ENCODE data around the gene NOTCH3.
A peak's percentile ranks its signal among the peaks of the same experiment; 100 is the strongest.

Gene NOTCH3

DNA sequence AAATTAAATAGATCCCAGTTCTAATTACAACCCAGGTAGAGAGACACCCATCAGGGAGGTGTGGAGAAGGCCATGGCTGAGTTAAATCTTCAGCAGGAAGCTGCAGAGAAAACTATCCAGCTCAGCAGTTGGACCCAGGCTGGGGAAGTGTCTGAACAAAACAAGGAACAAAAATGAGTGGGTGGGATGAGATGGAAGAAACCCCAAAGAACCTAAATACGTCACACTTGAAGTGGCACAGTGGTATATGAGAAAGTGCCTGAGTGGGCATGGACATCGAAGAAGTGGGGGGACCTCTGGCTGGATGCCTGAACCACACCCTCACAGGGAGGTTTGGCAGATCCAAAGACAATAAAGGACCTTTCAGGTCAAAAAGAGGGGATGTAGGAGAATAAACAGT is 35.0 kb upstream of the NOTCH3 start:
- DNase-seq: no peak

DNA sequence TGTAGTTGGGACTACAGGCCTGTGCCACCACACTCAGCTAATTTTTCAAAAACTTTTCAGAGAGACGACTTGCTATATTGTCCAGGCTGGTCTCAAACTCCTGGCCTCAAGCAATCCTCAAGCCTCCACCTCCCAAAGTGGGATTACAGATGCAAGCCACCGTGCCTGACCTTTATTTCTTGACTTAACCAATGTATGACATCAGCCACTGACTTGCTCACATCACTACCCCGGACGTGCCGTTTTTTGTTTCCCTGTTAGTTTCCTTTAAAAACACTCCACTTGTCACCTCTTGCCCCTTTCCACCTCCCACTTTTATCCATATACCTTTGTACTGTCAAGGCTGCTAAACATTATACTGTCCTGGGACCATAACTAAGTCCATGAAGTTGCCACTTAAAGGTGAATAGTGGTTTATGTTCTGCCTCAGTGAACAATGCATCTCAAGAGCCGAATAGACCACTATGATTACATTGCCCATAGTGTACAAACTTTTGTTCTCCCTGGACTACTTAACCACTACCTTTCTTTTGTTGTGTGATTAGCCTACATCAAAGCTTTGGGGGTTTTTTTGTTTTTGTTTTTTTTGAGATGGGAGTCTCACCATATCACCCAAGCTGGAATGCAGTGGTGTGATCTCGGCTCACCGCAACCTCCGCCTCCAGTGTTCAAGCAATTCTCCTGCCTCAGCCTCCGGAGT is 33.8 kb upstream of the NOTCH3 start:
- DNase-seq: no peak

DNA sequence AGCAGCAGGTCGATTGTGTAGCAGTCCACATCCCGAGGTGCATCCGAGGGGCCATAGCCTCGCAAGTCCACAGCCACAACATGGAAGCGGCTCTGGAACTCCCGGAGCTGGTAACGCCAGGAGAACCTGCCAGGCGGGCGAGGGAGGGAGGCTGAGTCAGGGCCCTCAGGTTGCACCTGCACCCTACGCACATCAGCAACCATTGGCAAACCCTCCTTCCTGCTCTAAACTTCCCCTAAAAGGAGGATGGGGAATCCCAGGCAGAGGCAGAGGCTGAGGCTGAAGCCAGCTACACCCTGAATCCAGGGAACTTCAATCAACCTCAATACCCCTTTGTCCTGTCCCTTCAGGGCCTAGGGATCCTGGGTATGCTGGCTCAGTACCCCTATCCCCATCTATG is 30.5 kb upstream of the NOTCH3 start:
- no peak for DNase-seq

DNA sequence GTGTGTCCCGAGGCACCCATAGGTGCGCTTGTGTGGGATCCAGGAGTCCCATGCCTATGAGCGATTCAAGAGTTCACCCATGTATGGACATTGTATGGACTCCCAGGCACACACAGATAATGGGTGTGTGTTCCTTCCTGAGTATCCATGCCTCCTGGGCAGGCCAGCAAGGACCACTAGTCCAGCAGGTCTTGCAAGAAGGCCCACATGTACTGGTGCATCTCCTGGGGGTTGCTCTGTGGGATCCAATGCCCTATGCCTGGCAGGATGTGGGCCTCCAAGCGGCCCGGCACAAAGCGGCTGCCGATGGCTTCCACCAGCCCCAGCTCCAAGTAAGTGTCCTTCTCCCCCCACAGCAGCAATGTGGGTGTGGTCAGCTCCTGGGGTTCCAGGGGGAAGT is 26.5 kb upstream of the NOTCH3 start:
- DNase-seq: no peak

DNA sequence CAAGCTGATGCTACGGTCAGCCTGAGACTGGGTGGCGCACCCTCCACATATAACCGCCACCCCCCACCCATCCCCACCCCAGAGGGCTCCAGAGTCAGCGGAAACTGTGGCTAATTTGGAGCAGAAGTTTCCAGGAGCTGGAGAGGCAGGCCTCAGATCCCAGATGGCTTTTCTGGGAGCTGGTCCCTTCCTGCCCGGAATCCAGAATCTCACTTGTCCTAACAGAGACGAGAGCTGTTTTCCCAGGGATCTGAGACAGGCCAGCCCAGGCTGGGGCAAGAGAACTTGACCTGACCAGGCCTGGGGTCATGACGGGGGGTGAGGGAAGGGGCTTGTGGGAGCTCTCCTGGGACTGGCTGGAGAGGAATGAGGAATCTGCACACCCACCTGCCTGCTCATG is 25.0 kb upstream of the NOTCH3 start:
- no peak for DNase-seq

DNA sequence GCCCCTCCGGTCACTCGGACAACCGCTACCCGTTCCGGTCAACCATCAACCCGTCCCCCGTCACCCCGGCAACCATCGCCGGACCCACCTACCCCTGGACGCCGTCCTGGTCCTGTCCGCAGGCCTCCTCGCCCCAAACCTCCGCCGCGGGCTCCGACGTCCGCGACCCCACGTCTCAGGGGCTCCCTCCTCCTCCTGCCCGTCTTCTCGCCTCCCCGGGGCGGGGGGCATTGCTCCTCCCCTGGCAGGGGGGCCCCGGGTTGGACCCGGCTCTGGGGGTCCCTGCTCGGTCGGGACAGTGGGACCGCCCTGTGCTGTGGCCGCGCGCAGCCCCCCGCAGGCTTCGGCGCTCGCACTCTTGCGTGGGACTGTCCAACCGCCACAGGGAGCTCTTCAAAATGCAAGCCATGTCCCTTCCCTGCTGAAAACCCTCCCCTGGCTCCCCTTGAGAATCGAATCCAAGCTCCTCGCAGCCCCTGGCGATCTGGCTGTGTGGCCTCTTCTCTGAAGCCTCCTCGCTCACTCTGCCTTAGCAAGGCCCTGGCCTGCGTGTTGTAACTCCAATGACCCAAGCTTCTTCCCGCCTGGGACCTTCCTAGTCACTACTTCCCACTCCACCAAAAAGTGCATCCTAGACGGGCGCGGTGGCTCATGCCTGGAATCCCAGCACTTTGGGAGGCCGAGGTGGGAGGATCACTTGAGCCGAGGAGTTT is 23.0 kb upstream of the NOTCH3 start:
- no peak for DNase-seq

DNA sequence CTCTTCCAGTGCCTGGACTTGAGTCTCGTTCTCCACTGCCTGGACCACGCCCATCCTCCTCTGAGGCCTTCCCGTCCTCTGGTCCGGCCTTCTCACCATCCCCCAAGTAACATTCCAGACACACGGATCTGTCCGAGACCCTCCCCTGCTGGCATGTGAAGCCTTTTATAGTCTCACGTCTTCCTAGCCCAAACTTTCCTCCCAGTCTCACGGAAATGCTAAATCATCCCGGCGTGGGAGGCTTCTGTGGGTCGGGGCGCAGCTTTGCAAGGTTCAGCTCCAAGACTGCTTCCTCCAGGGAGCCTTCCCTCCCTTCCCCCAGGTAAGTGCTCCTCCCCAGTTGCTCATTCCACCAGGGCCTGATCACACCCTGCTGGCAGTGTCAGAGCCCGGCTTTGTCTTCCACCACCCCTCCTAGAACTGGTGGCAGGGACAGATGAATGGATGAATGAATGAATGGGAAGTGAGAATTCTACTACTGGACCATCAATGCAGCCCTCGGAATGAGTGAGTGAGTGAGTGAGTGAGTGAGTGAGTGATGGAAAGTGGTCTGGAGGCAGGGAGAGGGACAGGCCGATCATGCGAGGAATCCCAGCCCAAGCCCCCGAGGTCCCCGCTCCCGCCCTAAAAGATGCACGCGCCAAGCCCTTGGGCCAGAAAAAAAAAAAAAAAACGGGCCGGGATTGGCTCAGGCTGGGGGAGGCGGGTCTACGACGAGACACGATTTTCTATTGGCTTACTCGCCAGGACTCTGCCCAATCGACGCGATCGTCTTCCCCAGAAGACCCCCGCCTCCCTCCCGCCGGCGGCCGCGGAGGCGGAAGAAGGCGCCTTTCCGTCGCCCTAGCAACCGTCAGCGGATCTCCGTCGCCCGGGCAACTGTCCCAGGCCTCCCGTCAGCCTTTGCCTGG is 22.2 kb upstream of the NOTCH3 start:
- peak; percentile 78 to 83 for DNase-seq

DNA sequence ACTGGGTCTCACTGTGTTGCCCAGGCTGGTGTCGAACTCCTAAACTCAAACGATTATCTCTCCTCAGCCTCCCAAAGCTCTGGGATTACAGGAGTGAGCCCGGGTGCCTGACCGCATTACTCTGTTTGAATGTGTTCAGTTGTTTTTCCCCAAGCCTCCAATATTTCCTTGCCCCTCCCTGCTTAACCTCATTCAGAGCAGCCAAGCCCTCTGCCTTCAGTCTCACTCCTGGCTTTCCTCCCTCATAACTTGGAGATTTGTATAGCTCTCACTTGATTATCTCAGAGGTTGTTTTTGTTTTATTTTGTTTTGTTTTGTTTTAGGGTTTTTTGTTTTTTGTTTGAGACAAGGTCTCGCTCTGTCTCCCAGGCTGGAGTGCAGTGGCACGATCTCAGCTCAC is 20.0 kb upstream of the NOTCH3 start:
- no peak for DNase-seq

DNA sequence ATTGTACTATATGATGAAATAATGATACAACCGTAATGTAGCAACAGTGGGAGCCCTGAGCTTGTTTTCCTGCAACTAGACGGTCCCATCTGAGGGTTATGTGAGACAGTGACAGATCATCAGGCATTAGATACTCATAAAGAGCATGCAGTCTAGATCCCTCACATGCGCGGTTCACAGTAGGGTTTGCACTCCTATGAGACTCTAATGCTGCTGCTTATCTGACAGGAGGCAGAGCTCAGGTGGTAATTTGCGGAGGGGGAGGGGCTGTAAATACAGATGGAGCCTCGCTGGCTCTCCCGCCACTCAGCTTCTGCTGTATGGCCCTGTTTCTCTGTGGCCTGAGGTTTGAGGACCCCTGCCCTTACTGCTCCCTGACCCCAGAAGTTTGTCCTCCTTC is 17.7 kb upstream of the NOTCH3 start:
- DNase-seq: no peak

DNA sequence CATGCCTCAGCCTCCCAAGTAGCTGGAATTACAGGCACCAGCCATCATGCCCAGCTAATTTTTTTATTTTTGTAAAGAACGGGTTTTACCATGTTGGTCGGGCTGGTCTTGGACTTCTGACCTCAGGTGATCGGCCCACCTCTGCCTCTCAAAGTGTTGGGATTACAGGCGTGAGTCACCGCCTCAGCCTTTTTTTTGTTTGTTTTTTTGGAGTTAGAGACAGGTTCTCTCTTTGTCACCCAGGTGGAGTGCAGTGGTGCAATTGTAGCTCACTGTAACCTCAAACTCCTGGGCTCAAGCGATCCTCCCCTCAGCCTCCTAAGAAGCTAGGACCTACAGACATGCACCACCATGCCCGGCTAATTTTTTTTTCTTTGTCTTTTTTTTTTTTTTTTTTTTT is 15.6 kb upstream of the NOTCH3 start:
- no peak for DNase-seq

DNA sequence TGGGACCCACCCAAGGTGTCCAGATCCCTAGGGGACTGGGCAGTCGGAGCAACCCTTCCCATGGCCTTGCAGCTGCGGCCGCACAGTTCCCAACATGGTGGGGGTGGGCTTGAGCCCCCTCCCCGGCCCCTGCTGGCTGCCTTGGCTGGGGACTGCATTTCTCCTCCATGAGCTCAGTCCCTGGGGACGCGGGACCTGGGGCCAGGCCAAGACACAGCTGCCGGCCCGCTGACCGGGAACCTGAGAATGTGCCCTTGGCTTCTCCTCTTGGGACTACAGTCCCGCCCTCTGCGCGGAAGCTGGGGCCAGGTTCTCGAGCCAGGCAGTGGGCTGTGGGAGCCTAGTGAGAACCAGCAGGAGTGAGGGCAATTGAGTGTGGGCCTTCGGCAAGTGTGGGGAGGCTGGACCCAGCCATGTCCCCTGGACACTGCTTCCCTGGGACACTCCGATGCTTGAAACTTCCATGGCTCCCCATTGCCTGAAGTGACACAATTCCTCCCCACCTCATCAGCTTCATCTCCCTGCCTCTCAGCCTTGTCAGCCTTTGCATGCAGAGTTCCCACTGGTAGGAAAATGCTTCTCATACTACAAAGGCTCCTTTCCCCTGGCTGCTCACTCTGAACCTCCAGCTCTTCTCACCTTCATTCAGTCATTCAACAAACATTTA is 13.1 kb upstream of the NOTCH3 start:
- no peak for DNase-seq

DNA sequence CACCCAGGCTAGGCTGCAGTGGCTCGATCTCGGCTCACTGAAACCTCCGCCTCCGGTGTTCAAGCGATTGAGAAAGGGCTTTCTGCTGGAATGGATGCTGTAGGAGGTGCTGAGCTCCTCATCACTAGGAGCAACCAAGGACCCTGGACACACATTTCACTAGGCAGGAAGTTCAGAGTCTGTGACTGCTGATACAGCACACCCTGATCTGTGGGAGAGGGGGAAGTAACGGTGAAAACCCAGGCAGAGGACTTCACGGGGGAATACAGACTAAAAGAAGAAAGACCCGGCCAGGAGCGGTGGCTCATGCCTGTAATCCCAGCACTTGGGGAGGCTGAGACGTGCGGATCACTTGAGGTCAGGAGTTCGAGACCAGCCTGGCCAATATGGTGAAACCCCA is 11.9 kb upstream of the NOTCH3 start:
- no peak for DNase-seq

DNA sequence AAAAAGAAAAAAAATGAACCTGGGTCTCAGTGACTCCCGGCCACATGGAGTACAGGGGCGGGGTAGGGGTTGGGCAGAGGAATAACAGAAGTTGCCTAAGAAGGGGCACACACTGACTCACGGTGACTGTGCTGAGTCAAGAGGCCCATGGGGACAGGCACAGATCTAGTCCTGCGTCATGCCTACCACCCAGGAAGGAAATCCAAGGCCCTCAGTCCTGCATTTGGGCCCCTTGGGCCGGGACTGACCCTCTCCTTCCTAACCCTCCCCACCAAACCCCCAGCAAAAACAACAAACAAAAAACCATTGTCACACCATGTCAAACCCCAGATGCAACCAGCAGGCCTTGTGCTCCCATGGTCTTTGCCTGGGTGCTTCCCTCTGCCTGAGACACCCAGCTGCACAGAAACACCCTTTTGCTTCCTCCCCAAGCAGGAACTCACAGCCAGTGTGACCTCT is 9.6 kb upstream of the NOTCH3 start:
- DNase-seq: no peak

DNA sequence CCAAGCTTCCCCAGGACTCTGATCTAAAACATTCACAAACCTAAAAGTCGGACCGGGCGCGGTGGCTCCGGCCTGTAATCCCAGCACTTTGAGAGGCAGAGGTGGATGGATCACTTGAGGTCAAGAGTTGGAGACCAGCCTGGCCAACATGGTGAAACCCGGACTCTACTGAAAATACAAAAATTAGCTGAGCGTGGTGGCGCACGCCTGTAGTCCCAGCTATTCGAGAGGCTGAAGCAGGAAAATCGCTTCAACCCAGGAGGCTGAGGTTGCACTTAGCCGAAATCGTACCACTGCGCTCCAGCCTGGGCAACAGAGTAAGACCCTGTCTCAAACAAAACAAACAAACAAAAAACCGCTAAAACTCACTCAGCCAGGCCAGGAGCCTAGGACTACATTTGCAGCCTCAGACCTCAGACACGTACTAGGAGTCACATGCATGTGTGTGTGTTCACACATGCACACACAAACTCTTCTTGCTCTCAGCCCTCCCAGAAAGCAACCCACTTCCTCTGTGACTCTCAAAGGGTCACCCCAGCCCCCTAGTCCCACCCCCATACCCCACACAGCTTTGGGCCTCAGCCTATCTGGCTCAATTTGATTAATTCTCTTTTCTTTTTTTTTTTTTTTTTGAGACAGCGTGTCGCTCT is 704 bp upstream of the NOTCH3 start:
- DNase-seq: no peak

DNA sequence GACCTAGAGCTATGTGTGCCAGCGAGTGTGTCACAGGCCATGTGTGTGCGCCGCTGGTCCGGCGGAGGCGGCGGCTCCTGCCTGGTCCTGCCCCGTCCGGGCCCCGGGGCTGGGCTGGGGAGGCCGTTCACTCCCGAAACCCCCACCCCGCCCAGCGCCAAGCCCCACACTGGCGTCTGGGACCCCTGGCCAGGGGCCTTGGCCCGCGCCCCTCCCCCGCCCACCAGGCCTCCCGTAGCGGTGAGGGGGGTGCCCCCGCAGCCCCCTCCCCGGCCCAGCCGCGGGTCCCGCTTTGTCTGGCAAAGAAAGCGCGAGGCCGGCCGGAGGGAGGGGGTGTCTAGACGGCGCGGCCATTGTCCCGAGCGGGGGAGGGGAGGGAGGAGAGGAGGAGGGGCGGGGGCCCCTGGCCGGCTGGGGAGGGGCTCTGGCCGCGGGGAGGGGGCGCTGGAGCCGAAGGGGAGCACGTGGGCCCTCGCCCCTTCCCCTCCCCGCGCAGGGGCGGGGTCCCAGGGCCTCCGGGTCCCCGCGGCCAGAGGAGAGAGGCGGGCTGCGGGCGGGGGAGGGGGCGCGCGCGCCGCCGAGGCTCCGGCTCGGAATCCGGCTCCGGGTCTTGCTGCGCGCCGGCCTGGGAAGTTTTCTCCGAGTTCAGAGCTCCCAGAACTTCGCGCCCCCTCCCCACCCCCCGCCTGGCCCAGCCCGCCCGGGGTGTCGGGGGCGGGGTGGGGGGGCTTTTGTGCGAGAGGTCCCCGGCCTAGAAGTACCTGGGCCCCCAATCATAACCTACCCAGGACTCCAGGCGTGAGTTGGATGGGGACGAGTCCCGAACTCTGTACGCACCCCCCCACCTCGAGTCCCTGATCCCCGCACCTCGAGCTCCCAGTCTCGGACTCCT is 888 bp downstream of the NOTCH3 start:
- DNase-seq: no peak

DNA sequence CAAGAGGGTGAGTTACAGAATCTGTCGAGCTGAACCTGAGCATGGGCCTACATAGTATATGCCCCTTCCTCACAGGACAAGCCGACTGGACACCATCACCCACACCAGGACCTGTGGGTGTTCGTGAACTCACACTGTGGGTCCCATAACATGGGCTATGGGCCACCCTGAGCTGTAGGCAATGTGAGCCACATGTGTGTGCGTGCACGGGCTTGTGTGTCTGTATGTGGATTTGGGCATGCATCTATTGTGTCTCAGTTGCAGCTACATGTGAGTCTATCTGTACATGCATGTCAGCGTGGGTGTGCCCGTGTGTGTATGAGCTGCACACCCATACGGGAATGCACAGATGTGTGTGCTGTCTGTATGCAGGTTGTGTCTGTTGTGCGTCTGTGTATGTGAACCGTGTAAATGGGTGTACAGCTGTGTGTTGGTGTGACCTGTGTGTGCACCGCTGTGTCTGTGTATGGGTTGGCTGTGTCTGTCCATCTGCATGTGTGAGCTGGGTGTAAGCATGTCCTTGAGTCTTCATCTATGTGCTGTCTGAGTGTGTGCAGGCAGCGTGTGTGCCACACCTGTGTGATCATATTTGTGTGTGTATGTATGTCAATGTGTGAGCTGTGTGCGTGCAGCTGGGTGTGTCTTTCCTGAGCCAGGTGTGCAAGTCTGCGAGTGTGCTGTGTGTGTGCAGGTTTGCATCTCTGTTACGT is 1.7 kb downstream of the NOTCH3 start:
- no peak for DNase-seq

DNA sequence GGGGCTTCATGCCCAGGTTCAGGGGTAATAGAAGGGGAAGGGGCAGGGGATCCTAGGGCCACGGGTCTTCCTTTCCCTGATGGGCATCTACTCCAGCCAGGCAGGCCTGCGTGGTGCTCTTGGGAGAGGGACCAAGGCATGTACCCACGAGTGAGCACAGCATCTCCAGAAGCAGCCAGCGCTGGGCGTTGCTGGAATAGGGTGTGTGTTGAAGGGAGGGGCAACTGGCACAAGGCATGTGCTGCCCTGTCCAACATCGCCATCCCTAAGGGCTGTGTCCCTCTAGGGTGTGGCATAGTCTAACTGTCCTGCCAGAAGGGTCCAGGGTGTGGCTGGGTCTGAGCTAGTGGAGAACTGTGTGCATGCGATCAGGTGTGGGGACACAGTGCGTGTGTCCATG is 2.9 kb downstream of the NOTCH3 start:
- no peak for DNase-seq

DNA sequence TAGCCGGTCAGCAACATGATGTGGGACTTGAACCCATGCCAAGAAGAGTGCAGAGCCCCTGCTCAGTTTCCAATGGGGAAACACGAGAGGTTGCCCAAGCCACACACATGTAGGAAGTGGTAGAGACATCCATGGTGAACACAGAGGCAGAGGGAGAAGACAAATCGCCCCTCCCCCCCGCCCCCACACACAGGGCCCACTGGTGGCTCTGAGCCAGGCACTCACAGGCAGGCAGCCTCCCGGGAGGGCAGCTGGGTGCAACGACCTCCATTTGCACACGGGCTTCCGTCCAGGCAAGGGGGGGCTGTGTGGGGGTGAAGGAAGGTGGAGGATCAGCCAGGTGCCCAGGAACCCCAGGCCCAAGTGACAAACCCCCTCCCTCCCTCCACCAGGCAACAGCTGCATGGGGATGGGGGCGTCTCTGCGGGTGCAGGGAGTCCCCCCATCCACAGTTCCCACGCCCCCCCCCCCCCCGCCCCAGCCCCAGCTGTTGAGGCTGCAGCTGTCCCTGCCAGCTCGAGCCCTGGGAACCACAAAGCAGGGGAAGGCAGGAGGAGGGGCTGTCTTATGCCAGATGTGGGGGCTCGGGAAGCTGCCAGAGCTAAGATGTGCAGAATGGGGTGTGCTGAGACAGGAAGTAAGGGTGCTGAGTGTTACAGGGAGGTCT is 3.4 kb downstream of the NOTCH3 start:
- DNase-seq: no peak

DNA sequence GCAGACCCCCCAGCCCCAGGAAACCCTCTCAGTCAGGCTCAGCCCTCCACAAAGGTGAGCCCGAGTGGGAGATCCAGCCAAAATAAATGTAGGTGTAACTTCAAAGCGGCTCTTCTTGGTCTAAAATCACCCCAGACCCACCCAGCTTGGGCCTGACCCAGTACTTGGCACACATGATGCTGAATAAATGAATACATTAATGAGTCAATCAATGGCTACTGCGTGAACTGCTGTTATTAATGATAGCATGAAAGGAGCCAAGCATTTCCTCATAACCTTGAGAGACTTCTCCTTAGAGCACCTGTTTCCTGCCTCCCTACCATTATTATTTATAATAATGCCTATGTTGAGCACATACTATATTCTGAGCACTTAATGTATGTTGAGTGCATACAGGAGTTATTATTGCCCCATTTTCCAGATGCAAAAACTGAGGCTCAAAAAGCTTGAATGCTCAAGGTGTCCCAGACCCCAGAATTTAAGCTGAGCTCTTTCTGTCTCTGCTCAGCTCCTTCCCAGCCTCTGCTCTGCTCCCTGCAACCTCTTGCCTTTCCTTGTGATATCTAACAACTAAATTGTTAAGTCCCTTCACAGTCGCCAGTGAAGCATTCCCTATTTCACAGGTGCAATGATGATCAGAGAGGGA is 4.3 kb downstream of the NOTCH3 start:
- DNase-seq: no peak

Data from activated T-cell treated with anti-CD3 and anti-CD28 coated beads, Interleukin-2, amount 50 U/mL, for 48 hours (primary cell).